ENCODE results near the gene APBB2. TPM values are rescaled to one million over a fixed set of nuclear protein-coding genes. Genes with fewer than 3 reads are reported as not detected.
A peak's percentile ranks its signal among the peaks of the same experiment; 100 is the strongest.

Gene APBB2
- total RNA-seq, 2 experiments from 2014 or later = 0.93 to 13.6 TPM

- CTCF ChIA-PET = no interaction called here
- H3K27me3 Mint-ChIP-seq = peaks cover 40% of the 10 kb centered on the region
- H3K36me3 Mint-ChIP-seq = no peaks in the 10 kb centered on the region
- H3K27ac Mint-ChIP-seq = no peak overlapping the region
- no peaks in the 10 kb centered on the region for H3K9me3 Mint-ChIP-seq (ENCODE audit: low read depth)
- H3K4me1 Mint-ChIP-seq = no peaks in the 10 kb centered on the region
- DNase-seq = no peak
- ATAC-seq = no peak
- no peak overlapping the region for H3K4me3 Mint-ChIP-seq
Observed at GRCh38 chr4:40808926-40809457, 405.4 kb downstream of the APBB2 start.

- Mint-ChIP-seq H3K4me3 (no peak overlapping the region), H3K9me3 (ENCODE audit: low read depth) (no peaks in the 10 kb centered on the region), H3K4me1 (peaks cover 3% of the 10 kb centered on the region), H3K36me3 (no peaks in the 10 kb centered on the region), H3K27me3 (peaks cover 22% of the 10 kb centered on the region), H3K27ac (no peak overlapping the region)
- CTCF ChIA-PET = no interaction called here
- ATAC-seq (no peak), DNase-seq (no peak)
Observed at GRCh38 chr4:40804598-40804997, 409.7 kb downstream of the APBB2 start.

DNA sequence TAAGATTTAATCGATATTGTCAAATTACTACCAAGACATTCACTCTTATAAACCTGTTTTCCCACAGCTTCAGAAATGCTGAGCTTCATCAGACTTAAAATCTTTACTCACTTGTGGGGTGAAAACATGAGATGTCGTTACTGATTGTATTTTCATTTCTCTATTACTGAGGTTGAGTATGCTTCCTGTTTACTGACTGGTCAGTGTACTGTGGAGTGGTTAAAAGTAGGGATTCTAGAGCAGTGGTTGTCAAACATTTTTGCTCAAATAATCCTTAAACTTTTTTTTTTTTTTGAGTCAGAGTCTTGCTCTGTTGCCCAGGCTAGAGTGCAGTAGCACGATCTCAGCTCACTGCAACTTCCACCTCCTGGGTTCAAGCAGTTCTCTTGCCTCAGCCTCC lies 414.3 kb downstream of the APBB2 start:
- Mint-ChIP-seq H3K4me3 (no peak overlapping the region), H3K36me3 (no peaks in the 10 kb centered on the region), H3K27ac (no peak overlapping the region), H3K9me3 (ENCODE audit: low read depth) (no peaks in the 10 kb centered on the region), H3K4me1 (peaks cover 3% of the 10 kb centered on the region), H3K27me3 (peaks cover 9% of the 10 kb centered on the region)
- no peak for DNase-seq
- ATAC-seq = no peak
- CTCF ChIA-PET = no interaction called here

DNA sequence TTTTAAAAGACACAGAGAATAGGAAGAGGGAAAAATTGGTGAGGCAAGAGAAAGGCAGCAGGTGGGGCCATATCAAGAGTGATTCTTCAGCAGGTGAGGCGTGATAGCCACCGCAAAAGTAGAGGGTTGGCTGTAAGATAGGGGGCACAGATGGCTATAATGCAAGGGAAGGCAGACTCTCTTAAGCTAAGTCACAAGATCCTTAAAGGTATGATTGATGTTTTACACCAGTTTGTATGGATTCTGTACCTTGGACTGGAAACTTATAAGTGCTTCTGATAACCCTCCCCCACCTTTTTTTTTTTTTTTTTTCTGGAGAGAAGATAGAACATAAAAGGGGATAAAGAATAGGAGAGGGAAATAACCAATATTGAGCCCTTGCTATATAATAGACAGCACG lies 424.6 kb downstream of the APBB2 start:
- DNase-seq (no peak), ATAC-seq (no peak)
- peaks cover 43% of the 10 kb centered on the region for H3K27me3 Mint-ChIP-seq
- H3K36me3 Mint-ChIP-seq = no peaks in the 10 kb centered on the region
- no peak overlapping the region for H3K27ac Mint-ChIP-seq
- H3K4me1 Mint-ChIP-seq = no peaks in the 10 kb centered on the region
- CTCF ChIA-PET = interaction anchor here (0.8 kb wide), 1 partner anchor 8 kb away, joined by 3 read pairs; no protein-coding TSS in a partner anchor
- H3K4me3 Mint-ChIP-seq = no peak overlapping the region
- H3K9me3 Mint-ChIP-seq (ENCODE audit: low read depth) = no peaks in the 10 kb centered on the region

GRCh38 chr4:40789031-40789430 lies 425.3 kb downstream of the APBB2 start:
- H3K27me3 Mint-ChIP-seq = peaks cover 49% of the 10 kb centered on the region
- no peaks in the 10 kb centered on the region for H3K36me3 Mint-ChIP-seq
- no peak for ATAC-seq
- CTCF ChIA-PET = no interaction called here
- no peak overlapping the region for H3K4me3 Mint-ChIP-seq
- no peaks in the 10 kb centered on the region for H3K9me3 Mint-ChIP-seq (ENCODE audit: low read depth)
- H3K4me1 Mint-ChIP-seq = no peaks in the 10 kb centered on the region
- no peak for DNase-seq
- no peak overlapping the region for H3K27ac Mint-ChIP-seq

GRCh38 chr4:40788331-40788730 lies 426.0 kb downstream of the APBB2 start:
- no peaks in the 10 kb centered on the region for H3K36me3 Mint-ChIP-seq
- ATAC-seq (no peak), DNase-seq (no peak)
- CTCF ChIA-PET = no interaction called here
- no peak overlapping the region for H3K27ac Mint-ChIP-seq
- no peaks in the 10 kb centered on the region for H3K9me3 Mint-ChIP-seq (ENCODE audit: low read depth)
- H3K27me3 Mint-ChIP-seq = peaks cover 53% of the 10 kb centered on the region
- no peak overlapping the region for H3K4me3 Mint-ChIP-seq
- no peaks in the 10 kb centered on the region for H3K4me1 Mint-ChIP-seq

DNA sequence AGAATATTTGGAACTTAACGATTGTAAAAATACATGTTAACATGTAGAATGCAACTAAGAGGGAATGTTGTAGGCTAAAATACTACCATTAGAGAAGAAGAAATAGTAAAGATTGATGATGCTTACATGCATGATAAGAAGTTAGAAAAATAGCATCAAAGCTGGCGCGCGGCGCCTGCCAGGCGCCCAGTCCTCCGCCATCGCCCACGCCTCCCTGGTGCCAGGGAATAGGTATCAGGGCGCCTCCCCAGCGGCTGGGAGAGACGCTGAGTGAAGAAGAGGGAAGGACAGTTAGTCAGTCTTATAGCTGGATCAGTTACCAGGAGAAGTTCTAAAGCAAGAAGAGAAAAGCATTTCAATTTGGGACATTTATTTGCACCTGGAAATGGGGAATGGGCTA lies 428.6 kb downstream of the APBB2 start:
- Mint-ChIP-seq H3K36me3 (no peaks in the 10 kb centered on the region), H3K4me1 (no peaks in the 10 kb centered on the region), H3K9me3 (ENCODE audit: low read depth) (no peaks in the 10 kb centered on the region), H3K27me3 (peaks cover 55% of the 10 kb centered on the region), H3K4me3 (no peak overlapping the region), H3K27ac (no peak overlapping the region)
- no peak for DNase-seq
- CTCF ChIA-PET = no interaction called here
- no peak for ATAC-seq

GRCh38 chr4:40782876-40783275 lies 431.5 kb downstream of the APBB2 start:
- Mint-ChIP-seq H3K9me3 (ENCODE audit: low read depth) (peaks cover 2% of the 10 kb centered on the region), H3K4me3 (no peak overlapping the region), H3K4me1 (no peaks in the 10 kb centered on the region), H3K27me3 (peaks cover 47% of the 10 kb centered on the region), H3K27ac (no peak overlapping the region), H3K36me3 (peaks cover 2% of the 10 kb centered on the region)
- ATAC-seq (no peak), DNase-seq (no peak)
- CTCF ChIA-PET = interaction anchor here (0.8 to 1.8 kb wide), 3 partner anchors 11 to 60 kb away, joined by 3 read pairs; no protein-coding TSS in a partner anchor

GRCh38 chr4:40778090-40778489 lies 436.3 kb downstream of the APBB2 start:
- CTCF ChIA-PET = no interaction called here
- H3K4me1 Mint-ChIP-seq = no peaks in the 10 kb centered on the region
- H3K27me3 Mint-ChIP-seq = peaks cover 25% of the 10 kb centered on the region
- no peak for ATAC-seq
- DNase-seq = no peak
- H3K4me3 Mint-ChIP-seq = no peak overlapping the region
- peaks cover 2% of the 10 kb centered on the region for H3K9me3 Mint-ChIP-seq (ENCODE audit: low read depth)
- no peak overlapping the region for H3K27ac Mint-ChIP-seq
- H3K36me3 Mint-ChIP-seq = peaks cover 3% of the 10 kb centered on the region

GRCh38 chr4:40769266-40769665 lies 445.1 kb downstream of the APBB2 start:
- H3K4me3 Mint-ChIP-seq = no peak overlapping the region
- peaks cover 5% of the 10 kb centered on the region for H3K4me1 Mint-ChIP-seq
- H3K27me3 Mint-ChIP-seq = peaks cover 40% of the 10 kb centered on the region
- no peak for ATAC-seq
- no peak for DNase-seq
- H3K9me3 Mint-ChIP-seq (ENCODE audit: low read depth) = no peaks in the 10 kb centered on the region
- no peak overlapping the region for H3K27ac Mint-ChIP-seq
- CTCF ChIA-PET = no interaction called here
- peaks cover 7% of the 10 kb centered on the region for H3K36me3 Mint-ChIP-seq

- Mint-ChIP-seq H3K27ac (peak overlapping the region; percentile 78), H3K4me3 (peak overlapping the region; percentile 43)
- CTCF ChIA-PET = interaction anchor here (0.7 kb wide), 1 partner anchor 80 kb away, joined by 3 read pairs; no protein-coding TSS in a partner anchor
Observed at GRCh38 chr4:40763228-40763716, 451.1 kb downstream of the APBB2 start.

More at GRCh38 chr4:40763228-40763716, 451.1 kb downstream of the APBB2 start:
- ATAC-seq (peak; percentile 99), DNase-seq (peak; percentile 85)
- Mint-ChIP-seq H3K9me3 (ENCODE audit: low read depth) (no peaks in the 10 kb centered on the region), H3K27me3 (peaks cover 10% of the 10 kb centered on the region), H3K4me1 (peaks cover 21% of the 10 kb centered on the region), H3K36me3 (peaks cover 6% of the 10 kb centered on the region)

Other genes starting within 250 kb of the APBB2 start
- gene UCHL1, start 42.4 kb upstream of the APBB2 start, total RNA-seq = 1 to 10 TPM in 1 of 2 experiments, under 1 TPM in 1; 0.85 to 4.7 TPM

All from activated CD8-positive, alpha-beta memory T cell treated with anti-CD3 and anti-CD28 coated beads, Interleukin-2, amount 10 ng/mL, durations not matched to agents 7 days and 5 days (primary cell).